Osteoblast (primary cell): ENCODE data around the gene PIGL. TPM values are rescaled to one million over a fixed set of nuclear protein-coding genes. Genes with fewer than 3 reads are reported as not detected.
A peak's percentile ranks its signal among the peaks of the same experiment; 100 is the strongest.

ENCODE experiments used
- DNase-seq: peaks from one replicate; pipeline ENCODE4 v3.0.0; 2011; ENCODE audit warnings: low spot score, mixed read lengths; ENCODE audit not compliant: insufficient read length; ENCODE audit errors: missing footprints
- H2AFZ ChIP-seq: 2 replicates; pipeline ENCODE4 v1.6.0; 2011; ENCODE audit warnings: mild to moderate bottlenecking, low read length
- H3K27ac ChIP-seq: 2 replicates; pipeline ENCODE4 v1.5.1; 2011; ENCODE audit warnings: mild to moderate bottlenecking, low read depth, low read length, moderate library complexity
- H3K27me3 ChIP-seq: 2 replicates; pipeline ENCODE4 v1.6.0; 2012; ENCODE audit warnings: mild to moderate bottlenecking, control low read depth, inconsistent platforms, low read length, moderate library complexity; ENCODE audit not compliant: insufficient read depth
- H3K36me3 ChIP-seq: 2 replicates; pipeline ENCODE4 v1.5.1; 2011; ENCODE audit warnings: mild to moderate bottlenecking, low read length, control low read depth, moderate library complexity; ENCODE audit not compliant: insufficient read depth
- H3K4me1 ChIP-seq: 2 replicates; pipeline ENCODE4 v1.5.1; 2011; ENCODE audit warnings: mild to moderate bottlenecking, low read length, control low read depth, moderate library complexity; ENCODE audit not compliant: insufficient read depth
- H3K4me2 ChIP-seq: 2 replicates; pipeline ENCODE4 v1.6.0; 2011; ENCODE audit warnings: mild to moderate bottlenecking, low read length; ENCODE audit not compliant: insufficient read depth
- H3K4me3 ChIP-seq: fragments of 200-600 bp; sonication (generic); 3 replicates; pipeline ENCODE4 v1.5.1; 2012; ENCODE audit warnings: mild to moderate bottlenecking, low read length, inconsistent platforms; ENCODE audit not compliant: insufficient read depth
- H3K79me2 ChIP-seq: 2 replicates; pipeline ENCODE4 v1.6.0; 2012; ENCODE audit warnings: mild to moderate bottlenecking, low read length, control low read depth, inconsistent platforms; ENCODE audit not compliant: insufficient read depth
- H3K9me3 ChIP-seq: 2 replicates; pipeline ENCODE4 v1.5.1; 2011; ENCODE audit warnings: low read depth, low read length, control low read depth
- H4K20me1 ChIP-seq: 2 replicates; pipeline ENCODE4 v1.6.0; 2012; ENCODE audit warnings: mild to moderate bottlenecking, low read length, control low read depth; ENCODE audit not compliant: insufficient read depth
- CTCF ChIP-seq: IDR thresholded peaks from 2 replicates; pipeline ENCODE4 v1.5.1; 2011; ENCODE audit warnings: mild to moderate bottlenecking, low read depth, low read length, moderate library complexity; ENCODE audit errors: extremely low read depth
- total RNA-seq: library from RNA; depleted of rRNA; stranded (reverse); fragments of >200 nt; gene quantifications from 2 replicates; pipeline ENCODE4 v1.2.3, GENCODE V29; 2012

PIGL gene
- 21.8 and 23.5 TPM in 2 replicates for total RNA-seq

- H2AFZ ChIP-seq: peak within 1 kb of the TSS; percentile 97
- no peak for TF ChIP-seq CTCF
- peaks cover 78% of the 10 kb centered on the region for H3K79me2 ChIP-seq
- H3K4me1 ChIP-seq: peaks cover 24% of the 10 kb centered on the region
- H3K4me2 ChIP-seq: peak within 1 kb of the TSS; percentile 88
- peak within 1 kb of the TSS; percentile 81 for H3K27ac ChIP-seq
- no peaks in the 10 kb centered on the region for H3K27me3 ChIP-seq
- peak within 1 kb of the TSS; percentile 94 for H3K4me3 ChIP-seq
- no peaks in the 10 kb centered on the region for H3K36me3 ChIP-seq
- H4K20me1 ChIP-seq: peaks cover 15% of the 10 kb centered on the region
- DNase-seq: peak; percentile 94
- no peaks in the 10 kb centered on the region for H3K9me3 ChIP-seq
Observed at GRCh38 chr17:16217002-16217635, at the start of gene PIGL. PIGL (plus strand) TSS chr17:16217210; CDS start chr17:16217227, 17 bp downstream.

GRCh38 chr17:16171613-16172012 is 45.4 kb upstream of the PIGL start:
- H3K4me1 ChIP-seq: peaks cover 3% of the 10 kb centered on the region

GRCh38 chr17:16178836-16179235 is 38.2 kb upstream of the PIGL start:
- H3K4me1 ChIP-seq: peaks cover 8% of the 10 kb centered on the region
- H3K36me3 ChIP-seq: peaks cover 9% of the 10 kb centered on the region
- no peak for DNase-seq
- H3K9me3 ChIP-seq: no peaks in the 10 kb centered on the region
- H3K27ac ChIP-seq: no peak overlapping the region
- no peak overlapping the region for H2AFZ ChIP-seq
- H3K79me2 ChIP-seq: peaks cover 86% of the 10 kb centered on the region
- peaks cover 15% of the 10 kb centered on the region for H4K20me1 ChIP-seq
- no peak overlapping the region for H3K4me3 ChIP-seq
- H3K27me3 ChIP-seq: no peaks in the 10 kb centered on the region
- no peak overlapping the region for H3K4me2 ChIP-seq
- no peak for TF ChIP-seq CTCF

More at GRCh38 chr17:16171613-16172012, 45.4 kb upstream of the PIGL start:
- Histone ChIP-seq H3K27ac (peak overlapping the region; percentile 60), H4K20me1 (peaks cover 3% of the 10 kb centered on the region), H3K9me3 (no peaks in the 10 kb centered on the region), H3K4me2 (peak overlapping the region; percentile 58), H3K79me2 (peaks cover 50% of the 10 kb centered on the region), H2AFZ (no peak overlapping the region), H3K27me3 (no peaks in the 10 kb centered on the region), H3K36me3 (peaks cover 14% of the 10 kb centered on the region), H3K4me3 (no peak overlapping the region)
- TF ChIP-seq CTCF: no peak
- peak; percentile 58 for DNase-seq

- H4K20me1 ChIP-seq: peaks cover 19% of the 10 kb centered on the region
- TF ChIP-seq CTCF: no peak
- H3K27ac ChIP-seq: no peak overlapping the region
- no peak overlapping the region for H2AFZ ChIP-seq
- DNase-seq: no peak
- no peaks in the 10 kb centered on the region for H3K9me3 ChIP-seq
- no peak overlapping the region for H3K4me3 ChIP-seq
- H3K4me1 ChIP-seq: peaks cover 8% of the 10 kb centered on the region
- H3K27me3 ChIP-seq: no peaks in the 10 kb centered on the region
- peaks cover 85% of the 10 kb centered on the region for H3K79me2 ChIP-seq
- no peak overlapping the region for H3K4me2 ChIP-seq
- peaks cover 26% of the 10 kb centered on the region for H3K36me3 ChIP-seq
Observed at GRCh38 chr17:16181581-16181980, 35.4 kb upstream of the PIGL start.
